GM13976 (cell line): Measurements from ENCODE around the gene KIF3C.
"Not testable (repeated sequence)": the region's sequence is repeated elsewhere in the genome, so short reads cannot be mapped to it uniquely, and the experiment has no call there.

Experiments used
- DNase-seq: peaks from one replicate; pipeline ENCODE4 v3.0.0; 2012; ENCODE audit warnings: low spot score
- CTCF ChIP-seq: IDR thresholded peaks from 2 replicates; pipeline ENCODE4 v1.5.1; 2012; ENCODE audit warnings: borderline replicate concordance, mild to moderate bottlenecking; ENCODE audit not compliant: insufficient read depth; ENCODE audit errors: extremely low read depth, missing control alignments, control extremely low read depth
- in situ Hi-C: fragments of 300-500 bp; cut with MboI; formaldehyde crosslinking; loops from one replicate; pipeline ENCODE4 v1.12.0; 2022; ENCODE audit warnings: low sequenced_read_pairs, mixed read lengths, inconsistent platforms; ENCODE audit not compliant: unreplicated experiment

KIF3C gene

GRCh38 chr2:25982273-25982967 lies at the start of gene KIF3C:
TSS of gene KIF3C (minus strand) at chr2:25982497. CDS start at chr2:25981917, 580 bp downstream.
- in situ Hi-C loops, result loop anchor here (25.0 kb wide), 1 partner anchor 355 kb away; the partner anchor contains the start of genes ADGRF3 and SELENOI
- DNase-seq, result peak; percentile 88
- no peak for TF ChIP-seq CTCF

- in situ Hi-C loops, result not testable (repeated sequence)
Measured at GRCh38 chr2:26028083-26028482, 45.8 kb upstream of the KIF3C start.

DNA sequence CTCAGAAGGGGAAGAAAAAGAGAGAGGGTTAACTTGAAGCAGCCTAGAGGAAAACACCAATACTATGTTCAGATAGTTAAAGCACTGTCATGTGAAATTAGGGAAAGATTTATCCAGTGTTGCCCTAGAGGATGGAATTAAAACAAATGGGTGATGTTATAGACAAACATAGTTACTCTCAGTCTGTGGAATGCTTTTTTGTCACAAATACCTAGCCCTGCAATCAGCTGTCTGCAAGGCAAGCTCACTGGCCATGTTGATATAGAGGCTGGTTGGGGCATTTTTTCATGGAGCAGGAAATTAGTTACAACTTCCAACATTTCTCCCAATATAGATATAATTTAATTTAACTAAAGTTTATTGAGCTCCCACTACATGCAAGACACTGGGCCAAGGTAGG lies 43.2 kb upstream of the KIF3C start:
- TF ChIP-seq CTCF, result no peak
- in situ Hi-C loops, result no loop called here
- no peak for DNase-seq

More at GRCh38 chr2:26028083-26028482, 45.8 kb upstream of the KIF3C start:
- not testable (repeated sequence) for DNase-seq

DNA sequence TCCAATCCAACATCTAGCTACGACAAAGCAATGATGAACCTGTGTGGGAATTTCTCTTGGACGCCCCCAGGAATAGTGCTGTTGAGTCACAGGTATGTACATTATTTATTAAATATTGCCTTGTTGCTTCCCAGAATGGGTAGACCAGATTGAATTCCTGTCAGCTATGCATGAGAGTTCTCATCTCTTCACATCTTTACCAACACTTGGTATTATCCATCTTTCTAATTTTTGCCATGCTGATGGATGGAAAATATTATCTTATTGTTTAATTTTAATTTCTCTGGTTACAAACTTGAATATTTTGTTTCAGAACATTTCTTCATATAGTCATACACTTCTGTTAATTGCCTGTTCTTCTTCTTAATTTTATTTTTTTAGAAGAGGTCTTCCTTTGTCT lies 42.0 kb upstream of the KIF3C start:
- in situ Hi-C loops, result no loop called here
- DNase-seq, result no peak
- TF ChIP-seq CTCF, result no peak

- no peak for TF ChIP-seq CTCF
- in situ Hi-C loops, result no loop called here
- DNase-seq, result no peak
Measured at GRCh38 chr2:26020231-26020640, 37.9 kb upstream of the KIF3C start.

DNA sequence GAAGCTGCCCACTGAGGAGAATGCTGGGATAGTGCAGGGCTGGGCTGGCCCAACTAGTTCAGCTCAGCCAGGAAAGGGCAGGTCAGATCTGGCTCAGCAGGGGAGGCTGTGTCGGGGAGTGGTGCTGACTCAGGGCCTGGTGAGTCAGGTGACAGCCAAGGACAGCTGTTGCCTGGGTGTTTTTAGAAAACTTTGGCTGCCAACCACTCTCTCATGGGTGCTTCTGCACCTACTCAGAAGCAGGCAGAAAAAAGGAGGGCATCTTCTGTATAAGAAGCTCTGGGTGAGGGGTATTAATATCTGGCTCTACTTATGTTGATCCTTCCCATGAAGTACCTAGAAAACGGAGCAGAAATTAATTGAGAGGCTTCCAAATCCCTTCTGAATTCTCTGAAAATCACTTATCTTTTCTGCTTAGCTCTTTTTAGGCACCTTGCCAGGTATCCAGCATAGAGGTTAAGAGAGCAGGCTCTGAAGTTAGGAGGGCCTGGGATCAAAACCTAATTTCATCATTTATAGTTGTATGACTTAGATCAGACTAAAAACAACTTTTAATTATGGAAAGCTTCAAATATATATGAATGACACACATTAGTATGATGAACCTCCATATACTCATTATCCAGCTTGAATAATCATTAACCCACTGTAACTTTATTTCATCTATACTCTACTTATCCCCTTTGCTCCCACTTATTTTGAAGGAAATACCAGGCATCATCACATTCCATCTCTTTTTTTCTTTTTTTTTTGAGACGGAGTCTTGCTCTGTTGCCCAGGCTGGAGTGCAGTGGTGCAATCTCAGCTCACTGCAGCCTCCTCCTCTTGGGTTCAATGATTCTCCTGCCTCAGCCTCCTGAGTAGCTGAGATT lies 36.1 kb upstream of the KIF3C start:
- no peak for TF ChIP-seq CTCF
- in situ Hi-C loops, result no loop called here
- no peak for DNase-seq
